Pancreas (tissue), 10 donors: ENCODE results near the gene LDLRAD4. TPM values are rescaled to one million over a fixed set of nuclear protein-coding genes. Genes with fewer than 3 reads are reported as not detected.

Source experiments
- ATAC-seq, 4 donors: fragments of 200-7000 bp; cut with Tn5 transposase; one replicate each; pipeline versions ENCODE4 v1.8.0 to v1.9.1; 2020; ENCODE audit warnings: mild to moderate bottlenecking in 4 of 4, moderate library complexity in 4 of 4
- DNase-seq, 6 donors: peaks; one replicate each; pipeline ENCODE4 v3.0.0-alpha.2; 2020
- FAIRE-seq: peaks from 2 replicates; lab custom pipeline; 2012; peaks lifted over from hg19 to GRCh38; lab: Jason Lieb, UNC
- H3K27ac ChIP-seq, 4 donors: fragments of 200-600 bp; sonication (generic); 1 replicate in 3 of 4; 2 replicates in 1 of 4; pipeline versions ENCODE4 v1.5.0 to v1.8.0; 2020
- H3K27me3 ChIP-seq, 4 donors: fragments of 200-600 bp; one replicate each; pipeline ENCODE4 v1.8.0; 2021
- H3K36me3 ChIP-seq, 3 donors: fragments of 200-600 bp; sonication (generic) in 1 of 3; one replicate each; pipeline versions ENCODE4 v1.5.0 to v1.8.0; 2020 to 2021
- H3K4me1 ChIP-seq, 3 donors: fragments of 200-600 bp; one replicate each; pipeline ENCODE4 v1.8.0; 2021
- H3K4me3 ChIP-seq, 4 donors: fragments of 200-600 bp; sonication (generic) in 2 of 4; one replicate each; pipeline versions ENCODE4 v1.5.0 to v1.8.0; 2020 to 2021
- H3K9me3 ChIP-seq, 4 donors: fragments of 200-600 bp; one replicate each; pipeline ENCODE4 v1.8.0; 2021
- WGBS, 2 donors: extraction: QIAGEN DNeasy Blood & Tissue Kit; methylation state at CpG; one replicate each; pipeline ENCODE4 v1.1.7; 2013; 5-methylcytosine and 5-hydroxymethylcytosine counted together
- intact Hi-C, 3 donors: fragments of 100-400 bp; cut with DNase I; formaldehyde crosslinking; loops; one replicate each; pipeline versions ENCODE4 v1.11.1 to v1.14.2; 2022
- polyA plus RNA-seq, 2 donors: library from polyadenylated mRNA; stranded (reverse); fragments of 200-250 nt; gene quantifications; one replicate each; pipeline ENCODE4 v1.2.3, GENCODE V29; 2013
- total RNA-seq, 6 donors: library from RNA; stranded (reverse); fragmentation: NEBNext Ultra II Directional in 4 of 6; extraction: Animal tissue kit (Norgen Biotek cat#: 25700) in 4 of 6; gene quantifications; one replicate each; pipeline versions ENCODE4 v1.2.1 to v1.2.4, GENCODE V29; 2021 to 2023
- TF ChIP-seq, protein P1 (sequence below), 4 donors: fragments of 200-600 bp; sonication (generic) in 3 of 4; IDR thresholded peaks; one replicate each; pipeline versions ENCODE4 v1.5.0 to v1.8.0; 2021; ENCODE audit warnings: antibody characterized with exemption in 4 of 4
- donor health status: healthy with polysubstance abuse.
- donor health status: DM: no; HTN: no; CAD: no; lungs with moderate emphysema.
- donor health status: DM: no; HTN: no; CAD: no.
- donor health status: control.
- donor health status: control.
- donor health status: Bipolar disorder and iron deficiency.
- donor health status: DM: yes; HTN: yes; CAD: no.
- donor health status: DM: no; HTN: no; CAD: no.
- donor health status: DM: no; HTN: no; CAD: no.
- donor health status: DM: yes; HTN: yes; CAD: no.

Gene LDLRAD4
- total and polyA plus RNA-seq, 8 donors = 2.5 to 21.8 (median 5.7) TPM

DNA sequence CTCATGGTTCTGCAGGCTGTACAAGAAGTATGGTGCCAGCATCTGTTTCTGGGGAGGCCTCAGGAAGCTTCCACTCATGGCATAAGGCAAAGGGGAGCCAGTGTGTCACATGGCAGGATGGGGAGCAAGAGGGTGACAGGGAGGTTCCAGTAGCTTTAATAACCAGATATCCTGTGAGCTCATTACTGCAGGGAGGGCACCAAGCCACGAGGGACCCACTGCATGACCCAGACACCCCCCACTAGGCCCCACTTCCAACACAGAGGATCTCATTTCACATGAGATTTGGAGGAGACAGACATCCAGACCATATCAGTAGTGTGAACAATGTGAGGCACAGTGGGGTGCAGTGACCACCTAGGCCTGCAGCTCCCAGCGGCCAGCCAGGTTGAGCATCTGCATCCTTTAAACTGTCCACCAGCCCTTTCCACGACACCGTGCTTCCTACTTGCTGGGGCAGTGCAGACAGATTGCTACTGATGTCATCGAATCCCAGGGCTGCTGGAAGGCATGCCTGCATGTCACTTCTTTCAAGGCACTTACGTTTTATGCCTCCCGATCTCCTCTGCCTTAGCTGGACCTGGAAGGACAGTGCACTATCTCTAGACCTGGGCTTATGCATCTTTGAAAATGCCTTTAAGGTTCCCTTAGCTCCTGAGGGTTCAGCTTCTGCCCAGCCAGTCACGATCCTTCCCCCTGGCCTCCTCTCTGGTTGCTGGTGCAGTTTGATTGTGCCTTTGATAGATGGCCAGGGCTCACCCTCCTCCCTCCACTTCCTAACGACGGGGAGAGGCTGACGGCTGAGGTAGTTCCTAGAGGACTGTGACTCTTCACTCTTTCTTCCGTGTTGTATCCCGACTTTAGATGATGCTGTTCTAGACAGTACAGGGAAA, 333.5 kb downstream of the LDLRAD4 start:
- no peaks in the 10 kb centered on the region for H3K36me3 ChIP-seq
- H3K4me3 ChIP-seq = no peak overlapping the region
- DNase-seq (no peak), FAIRE-seq (no peak), ATAC-seq (peak in 3 of 4 donors; percentile 22 to 40 (median 36))
- intact Hi-C loops = no loop called here
- H3K27ac ChIP-seq = no peak overlapping the region
- no peaks in the 10 kb centered on the region for H3K9me3 ChIP-seq
- WGBS, 2 donors = 55 to 58% methylated on average over 13 of the region's 13 CpGs
- no peaks in the 10 kb centered on the region for H3K27me3 ChIP-seq
- no peaks in the 10 kb centered on the region for H3K4me1 ChIP-seq
- TF ChIP-seq, protein P1, sequence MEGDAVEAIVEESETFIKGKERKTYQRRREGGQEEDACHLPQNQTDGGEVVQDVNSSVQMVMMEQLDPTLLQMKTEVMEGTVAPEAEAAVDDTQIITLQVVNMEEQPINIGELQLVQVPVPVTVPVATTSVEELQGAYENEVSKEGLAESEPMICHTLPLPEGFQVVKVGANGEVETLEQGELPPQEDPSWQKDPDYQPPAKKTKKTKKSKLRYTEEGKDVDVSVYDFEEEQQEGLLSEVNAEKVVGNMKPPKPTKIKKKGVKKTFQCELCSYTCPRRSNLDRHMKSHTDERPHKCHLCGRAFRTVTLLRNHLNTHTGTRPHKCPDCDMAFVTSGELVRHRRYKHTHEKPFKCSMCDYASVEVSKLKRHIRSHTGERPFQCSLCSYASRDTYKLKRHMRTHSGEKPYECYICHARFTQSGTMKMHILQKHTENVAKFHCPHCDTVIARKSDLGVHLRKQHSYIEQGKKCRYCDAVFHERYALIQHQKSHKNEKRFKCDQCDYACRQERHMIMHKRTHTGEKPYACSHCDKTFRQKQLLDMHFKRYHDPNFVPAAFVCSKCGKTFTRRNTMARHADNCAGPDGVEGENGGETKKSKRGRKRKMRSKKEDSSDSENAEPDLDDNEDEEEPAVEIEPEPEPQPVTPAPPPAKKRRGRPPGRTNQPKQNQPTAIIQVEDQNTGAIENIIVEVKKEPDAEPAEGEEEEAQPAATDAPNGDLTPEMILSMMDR (IDR thresholded peaks at IDR 0.05) = no peak

DNA sequence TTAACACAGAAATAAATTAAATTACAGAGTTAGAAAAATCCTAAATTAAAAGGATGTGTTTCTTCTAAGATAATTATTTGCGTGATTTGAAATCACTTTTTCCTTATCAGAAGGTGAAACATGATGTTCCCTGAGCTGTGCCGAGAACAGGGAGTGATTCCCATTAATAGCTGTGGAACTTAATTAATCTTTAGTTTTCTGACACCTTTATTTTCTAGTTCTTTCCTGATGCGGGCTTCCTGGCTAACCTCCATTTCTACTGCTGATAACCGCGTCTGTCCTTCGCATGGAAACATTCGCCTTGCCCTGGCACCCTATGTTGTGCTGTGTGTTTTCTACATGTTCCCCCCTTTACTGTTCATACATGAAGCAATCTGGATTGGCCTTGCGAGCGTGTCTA, 334.9 kb downstream of the LDLRAD4 start:
- peak in 1 of 4 donors; percentile 49 for ATAC-seq
- no peak for FAIRE-seq

GRCh38 chr18:13555192-13555591, 336.6 kb downstream of the LDLRAD4 start:
- H3K36me3 ChIP-seq = no peaks in the 10 kb centered on the region
- DNase-seq (no peak), ATAC-seq (no peak), FAIRE-seq (no peak)
- intact Hi-C loops = no loop called here
- no peak overlapping the region for H3K27ac ChIP-seq
- peaks cover 0 to 3% (median 0%) of the 10 kb centered on the region in 3 donors for H3K4me1 ChIP-seq
- TF ChIP-seq, protein P1 (IDR thresholded peaks at IDR 0.05) = no peak
- no peak overlapping the region for H3K4me3 ChIP-seq
- 67 to 84% methylated on average over 2 of the region's 2 CpGs for whole genome bisulfite sequencing, 2 donors
- H3K27me3 ChIP-seq = no peaks in the 10 kb centered on the region
- H3K9me3 ChIP-seq = no peaks in the 10 kb centered on the region

More for the DNA sequence above, 334.9 kb downstream of the LDLRAD4 start:
- H3K4me3 ChIP-seq = no peak overlapping the region
- 36 to 55% methylated on average over 9 of the region's 9 CpGs for WGBS, 2 donors
- DNase-seq = no peak
- H3K36me3 ChIP-seq = no peaks in the 10 kb centered on the region
- no peak overlapping the region for H3K27ac ChIP-seq
- no peaks in the 10 kb centered on the region for H3K27me3 ChIP-seq
- H3K9me3 ChIP-seq = no peaks in the 10 kb centered on the region
- TF ChIP-seq, protein P1 (IDR thresholded peaks at IDR 0.05) = no peak
- intact Hi-C loops = no loop called here
- H3K4me1 ChIP-seq = peaks cover 0 to under 1% (median 0%) of the 10 kb centered on the region in 3 donors

- Histone ChIP-seq H3K36me3 (no peaks in the 10 kb centered on the region), H3K27me3 (no peaks in the 10 kb centered on the region), H3K4me3 (no peak overlapping the region), H3K27ac (no peak overlapping the region), H3K4me1 (peaks cover 0 to 3% (median 0%) of the 10 kb centered on the region in 3 donors), H3K9me3 (no peaks in the 10 kb centered on the region)
- TF ChIP-seq, protein P1 (IDR thresholded peaks at IDR 0.05) = no peak
- ATAC-seq = no peak
- DNase-seq = no peak
- intact Hi-C loops = no loop called here
- FAIRE-seq = no peak
- WGBS, 2 donors = 69 to 76% methylated on average over 3 of the region's 3 CpGs
Measured at GRCh38 chr18:13555865-13556264, 337.3 kb downstream of the LDLRAD4 start.

DNA sequence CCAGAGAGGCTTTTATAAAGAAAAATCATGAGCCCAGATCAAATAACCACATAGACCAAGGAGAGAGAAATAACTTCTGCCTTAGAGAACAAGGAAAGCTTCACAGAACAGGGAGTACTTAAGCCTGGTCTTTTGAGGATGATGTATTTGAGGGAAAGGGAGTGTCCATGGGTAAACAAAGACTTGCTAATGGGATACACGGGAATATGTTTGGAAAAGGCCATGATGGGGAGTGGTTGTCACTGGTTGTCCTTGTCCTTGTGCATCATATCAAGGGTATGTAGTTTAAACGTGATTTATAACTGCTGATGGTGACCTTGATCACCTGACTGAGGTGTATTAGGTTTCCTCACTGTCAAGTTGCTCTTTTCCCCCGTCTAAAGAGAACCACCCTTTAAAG, 337.9 kb downstream of the LDLRAD4 start:
- no peak for ATAC-seq
- DNase-seq = no peak
- WGBS, 2 donors = 17 to 21% methylated on average over 3 of the region's 3 CpGs
- no peak for FAIRE-seq
- H3K4me1 ChIP-seq = peaks cover 0 to 3% (median 0%) of the 10 kb centered on the region in 3 donors
- H3K9me3 ChIP-seq = no peaks in the 10 kb centered on the region
- H3K36me3 ChIP-seq = no peaks in the 10 kb centered on the region
- H3K4me3 ChIP-seq = no peak overlapping the region
- no peaks in the 10 kb centered on the region for H3K27me3 ChIP-seq
- no peak overlapping the region for H3K27ac ChIP-seq
- intact Hi-C loops = no loop called here
- TF ChIP-seq, protein P1 (IDR thresholded peaks at IDR 0.05) = no peak
